Suppressor macrophage treated with lipopolysaccharide for 4 hours (primary cell): ENCODE results near the gene PPFIBP1.
"Not testable (repeated sequence)": the region's sequence is repeated elsewhere in the genome, so short reads cannot be mapped to it uniquely, and the experiment has no call there.

Experiments
- DNase-seq: peaks from one replicate; pipeline ENCODE4 v3.0.0-alpha.2; 2020

PPFIBP1 gene

DNA sequence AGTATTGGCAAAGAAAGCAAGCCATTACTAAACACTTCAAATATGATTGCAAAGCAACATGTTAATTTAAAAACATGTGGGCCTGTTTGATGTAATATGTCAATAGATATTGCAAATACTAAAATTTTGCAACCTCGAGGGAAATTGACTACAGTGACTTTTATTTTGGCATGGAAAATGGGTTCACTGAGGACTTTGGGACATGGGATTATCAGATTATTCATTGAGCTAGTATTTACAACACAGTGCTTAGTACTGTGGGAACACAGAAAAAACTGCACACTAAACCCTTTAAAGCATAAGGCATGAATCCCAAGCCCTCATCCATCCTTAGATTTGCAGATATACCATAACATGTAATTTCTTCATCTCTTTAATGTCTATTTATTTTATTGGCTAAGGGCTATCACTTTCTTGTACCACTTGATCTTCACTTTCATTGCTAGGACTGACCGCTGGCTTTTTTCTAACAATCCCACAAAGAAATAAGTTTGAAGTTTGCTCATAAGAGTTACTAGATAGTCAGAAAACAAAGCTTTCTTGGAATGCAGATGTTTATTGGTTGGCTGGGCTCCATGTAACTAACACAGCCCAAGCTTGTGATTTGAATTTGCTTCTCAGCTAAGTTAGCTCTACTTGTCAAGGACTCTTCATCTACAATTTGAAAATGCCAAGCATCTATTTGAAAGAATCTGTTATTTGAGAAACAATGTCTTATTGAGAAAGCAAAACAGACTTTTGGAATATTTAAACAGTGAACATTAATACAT is 48.7 kb downstream of the PPFIBP1 start:
- no peak for DNase-seq

GRCh38 chr12:27573972-27574371 is 50.0 kb downstream of the PPFIBP1 start:
- DNase-seq = peak; percentile 28

GRCh38 chr12:27575090-27575761 is 51.2 kb downstream of the PPFIBP1 start:
- DNase-seq = no peak

DNA sequence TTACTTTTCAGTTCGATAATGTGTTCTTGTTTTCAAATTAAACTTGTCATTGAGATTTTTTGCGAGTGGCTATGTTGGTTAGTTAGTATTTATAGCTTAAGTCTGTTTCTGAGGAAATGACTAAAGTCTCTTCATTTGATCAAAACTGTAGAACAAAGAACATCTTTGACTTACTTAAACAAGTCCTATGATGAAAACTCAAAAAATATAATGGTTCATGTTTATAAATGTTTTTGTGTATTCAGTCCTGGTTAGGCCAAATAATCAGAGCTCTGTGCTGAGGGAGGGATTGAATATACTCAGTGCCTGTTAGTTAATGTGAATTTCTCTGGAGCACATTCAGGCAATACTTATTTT is 51.7 kb downstream of the PPFIBP1 start:
- no peak for DNase-seq

GRCh38 chr12:27576667-27577347 is 52.8 kb downstream of the PPFIBP1 start:
- DNase-seq = no peak

DNA sequence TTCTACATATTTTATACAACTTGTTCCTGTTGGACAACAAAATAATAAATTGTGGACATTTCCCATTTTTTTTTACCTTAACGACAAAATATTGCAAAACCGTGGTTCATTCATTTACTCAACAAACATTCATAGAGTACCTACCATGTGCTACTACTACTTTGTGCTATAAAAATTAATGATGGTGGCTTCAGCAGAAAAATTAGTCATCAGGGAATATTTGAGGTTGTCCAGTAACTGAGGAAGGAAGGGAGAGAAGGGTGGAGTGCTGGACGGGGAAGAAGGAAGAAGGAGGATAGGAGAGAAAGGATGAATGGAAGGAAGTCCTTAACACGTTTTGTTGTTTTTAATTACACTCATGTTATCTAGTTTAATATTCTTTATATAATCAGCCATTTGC is 53.7 kb downstream of the PPFIBP1 start:
- DNase-seq = no peak

DNA sequence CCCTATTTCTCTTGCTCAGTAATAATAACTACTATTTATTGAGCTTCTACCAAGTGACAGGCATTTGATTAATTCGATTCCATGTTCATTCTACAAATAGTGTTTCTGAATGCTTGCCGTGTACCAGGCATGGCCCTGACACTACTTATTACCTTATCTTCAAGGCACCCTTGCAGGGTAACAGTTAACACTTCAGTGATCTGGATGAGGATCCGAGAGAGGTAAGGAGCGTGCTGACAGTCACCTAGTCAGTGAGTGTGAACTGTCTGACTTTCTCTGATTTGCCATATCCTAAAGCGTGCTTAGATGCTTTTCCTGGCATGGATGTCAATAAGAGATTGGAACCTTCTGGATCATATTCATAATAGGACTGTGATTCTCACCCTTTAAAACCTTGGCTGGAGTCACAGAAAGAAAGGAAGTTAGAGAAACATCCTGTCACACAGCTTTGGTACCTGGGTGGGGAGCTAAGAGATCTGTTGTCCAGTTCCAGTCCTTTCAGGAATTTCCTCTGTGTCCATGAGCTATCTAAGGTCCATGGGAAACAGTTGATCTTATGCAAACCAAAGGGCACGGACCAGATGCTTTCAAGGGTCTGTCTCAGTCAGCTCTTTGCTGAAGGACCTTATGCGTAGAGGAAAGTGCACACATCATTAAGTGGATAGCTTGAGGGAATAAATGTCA is 54.8 kb downstream of the PPFIBP1 start:
- DNase-seq = no peak

- DNase-seq = no peak
Observed at GRCh38 chr12:27580561-27581330, 56.7 kb downstream of the PPFIBP1 start.

DNA sequence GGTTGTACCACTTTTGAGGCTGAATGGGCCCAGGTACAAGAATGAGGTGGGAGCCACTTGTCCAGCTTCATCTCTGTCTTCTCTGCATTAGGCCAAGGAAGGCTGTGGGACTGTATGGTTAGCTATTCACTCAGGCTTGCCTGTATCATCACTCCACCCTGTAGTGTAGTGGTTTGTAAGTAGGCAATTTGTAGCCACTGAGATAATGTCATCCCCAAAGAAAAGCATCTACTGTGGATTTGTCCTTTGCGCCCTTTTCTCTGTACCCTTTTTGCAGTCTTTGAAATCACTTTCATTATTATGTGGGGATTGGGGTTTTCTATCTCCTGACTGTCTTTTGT is 57.3 kb downstream of the PPFIBP1 start:
- not testable (repeated sequence) for DNase-seq

DNA sequence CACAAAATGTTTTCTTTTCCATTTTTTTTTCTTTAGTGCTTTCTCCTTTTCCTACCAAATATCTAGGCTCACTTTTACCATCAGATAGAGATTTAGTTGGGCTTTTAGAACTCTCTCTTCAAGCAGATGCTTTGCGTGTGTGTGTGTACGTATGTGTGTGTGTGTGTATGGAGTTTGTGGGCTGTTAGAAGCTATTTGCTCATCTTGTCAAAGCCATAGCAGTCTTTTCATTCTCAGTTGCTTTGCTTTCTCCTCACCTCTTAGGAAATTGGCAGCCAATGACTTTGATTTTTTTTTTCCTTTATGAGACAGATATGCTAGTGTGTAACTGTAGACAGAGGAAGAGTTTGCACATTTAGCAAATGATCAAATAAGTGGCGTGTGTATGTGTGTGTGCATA is 57.8 kb downstream of the PPFIBP1 start:
- DNase-seq = not testable (repeated sequence)

DNA sequence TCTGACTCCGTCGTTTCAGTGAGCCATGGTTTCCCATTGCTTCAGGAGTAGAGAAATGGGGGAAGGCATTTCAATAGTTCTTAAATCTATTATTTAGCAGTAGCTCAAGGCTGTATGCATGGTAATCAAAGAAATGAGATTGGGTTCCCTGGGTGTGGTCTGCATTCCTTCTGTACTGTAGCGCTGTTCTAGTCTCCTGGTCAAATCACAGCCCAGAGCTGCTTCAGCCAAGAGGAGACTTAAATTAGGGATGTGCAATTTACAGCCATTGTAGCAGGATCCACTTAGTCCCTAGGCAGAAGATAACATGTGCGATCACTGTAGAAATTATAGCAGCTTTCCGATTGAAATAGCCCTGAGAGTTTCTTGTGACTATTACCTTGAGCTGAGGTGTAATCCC is 58.4 kb downstream of the PPFIBP1 start:
- not testable (repeated sequence) for DNase-seq

DNA sequence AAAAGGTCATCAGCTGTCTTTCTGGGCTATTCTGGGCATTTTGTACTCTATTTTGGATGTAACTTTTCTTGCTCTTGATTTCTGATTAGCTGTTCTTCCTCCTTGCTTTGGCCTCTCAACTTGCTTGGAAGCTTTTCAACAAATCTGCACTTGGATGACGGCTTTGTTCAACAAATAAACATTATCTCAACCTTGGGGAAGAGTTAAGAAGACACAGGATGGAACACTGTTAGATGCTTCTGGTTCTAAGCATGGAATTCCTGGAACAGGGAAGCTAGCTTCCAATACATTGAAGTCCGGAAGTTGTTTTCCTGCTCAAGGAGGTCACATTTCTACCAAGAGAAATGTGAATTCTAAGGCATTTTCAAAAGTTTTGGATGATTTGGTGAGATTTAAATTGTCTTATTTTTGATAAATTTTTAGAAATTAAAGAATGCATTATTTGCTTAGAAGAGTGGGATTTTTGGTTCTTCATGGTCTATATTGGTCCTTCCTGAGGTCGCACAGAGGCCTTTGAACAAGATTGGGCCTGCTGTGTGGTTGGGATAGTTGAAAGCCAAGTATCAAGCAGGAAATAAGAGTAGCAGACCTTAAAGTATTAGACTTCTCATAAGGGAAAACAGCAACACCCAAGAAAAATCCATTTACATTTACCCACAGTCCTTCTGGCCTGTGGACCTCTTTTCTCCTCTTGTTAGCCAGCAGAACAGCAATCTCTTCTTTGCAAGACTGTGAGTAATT is 59.2 kb downstream of the PPFIBP1 start:
- DNase-seq = no peak

- DNase-seq = no peak
Observed at GRCh38 chr12:27583981-27584380, 60.0 kb downstream of the PPFIBP1 start.

DNA sequence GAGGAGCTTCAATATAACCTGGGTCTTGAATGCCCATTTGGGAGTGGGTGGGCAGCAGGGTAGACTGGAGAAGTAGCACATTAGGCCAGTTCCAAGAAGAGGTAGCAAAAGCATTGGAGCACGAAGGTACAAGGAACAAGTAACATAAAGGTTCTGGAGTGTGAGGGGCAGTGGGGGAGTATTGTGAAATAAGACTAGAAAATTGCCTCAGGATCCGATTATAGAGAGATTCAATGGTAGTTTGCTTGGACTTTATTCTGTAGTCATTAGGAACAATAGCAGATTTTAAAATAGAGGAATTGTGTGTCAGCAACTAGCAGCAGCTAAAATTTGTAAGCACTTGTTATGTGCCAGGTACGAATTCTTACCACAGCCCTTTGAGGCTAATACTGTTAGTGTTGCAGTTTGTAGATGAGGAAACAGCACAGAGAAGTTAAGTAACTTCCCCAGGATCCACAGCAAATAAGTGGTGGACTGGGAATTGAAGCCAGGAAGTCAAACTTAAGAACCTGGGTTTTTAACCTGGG is 61.8 kb downstream of the PPFIBP1 start:
- no peak for DNase-seq

DNA sequence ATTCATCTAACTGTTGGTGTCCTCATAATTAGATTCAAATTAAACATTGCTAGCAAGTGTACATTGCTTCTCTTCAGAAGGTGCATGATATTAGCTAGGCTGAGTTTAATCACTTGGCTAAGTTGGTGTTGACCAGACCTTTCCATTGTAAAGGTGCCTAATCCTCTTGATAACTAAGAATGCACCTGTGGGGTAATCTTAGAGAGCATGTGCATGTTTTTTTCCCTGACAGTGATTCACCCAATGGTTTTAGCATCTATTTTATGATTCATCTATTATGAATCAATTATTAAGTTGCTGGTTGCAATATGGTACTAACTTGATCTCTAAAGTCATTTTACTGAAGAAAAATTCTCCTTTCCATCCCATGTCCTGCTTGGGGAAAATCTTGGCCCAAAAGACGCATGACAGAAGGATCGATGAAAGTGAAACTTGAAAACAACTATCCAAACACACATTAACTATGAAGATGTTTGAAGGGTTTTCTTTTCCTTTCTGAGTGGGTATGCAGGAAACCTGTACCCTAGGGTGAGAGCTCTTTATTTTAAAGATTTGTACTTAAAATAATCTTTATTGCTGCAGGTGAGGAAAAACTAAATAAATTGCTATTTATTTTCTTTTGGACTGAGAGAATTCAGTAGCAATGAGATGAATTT is 64.2 kb downstream of the PPFIBP1 start:
- DNase-seq = not testable (repeated sequence)

DNA sequence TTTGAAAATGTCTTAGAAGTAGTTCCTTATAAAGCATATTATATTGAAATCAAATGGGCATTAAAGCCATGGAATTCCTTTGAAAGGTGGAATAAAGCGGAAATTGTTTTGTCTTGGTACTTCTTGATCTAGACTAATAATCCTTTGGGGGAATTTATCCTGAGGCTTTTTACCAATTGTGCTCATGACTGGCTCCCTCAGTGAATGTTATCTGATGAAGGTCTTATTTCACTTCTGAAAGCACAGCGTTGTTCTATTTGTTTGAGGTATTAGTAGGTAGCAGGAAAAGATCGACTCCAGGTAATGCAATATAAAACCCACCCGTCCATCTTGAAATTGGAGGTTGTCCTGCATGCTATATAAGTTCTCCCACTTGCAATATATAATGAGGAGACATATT is 64.8 kb downstream of the PPFIBP1 start:
- DNase-seq = no peak

DNA sequence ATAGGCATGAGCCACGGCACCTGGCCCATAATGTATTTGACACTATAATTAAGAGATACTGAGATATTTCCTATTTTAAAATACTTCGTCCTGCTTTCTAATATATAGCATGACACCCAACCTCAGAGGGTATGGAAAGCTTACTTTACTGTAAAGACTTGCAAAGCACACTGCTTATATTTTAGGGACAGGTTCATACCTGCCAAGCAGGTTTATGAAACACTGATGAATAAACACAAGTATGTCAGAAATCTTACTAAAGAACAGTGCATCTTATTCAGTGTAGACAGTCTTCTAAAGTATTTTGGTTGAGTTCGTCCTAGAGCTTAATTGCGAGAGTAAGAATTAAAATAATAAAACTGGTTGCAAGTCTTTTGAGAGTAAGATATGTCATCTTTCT is 65.4 kb downstream of the PPFIBP1 start:
- no peak for DNase-seq

GRCh38 chr12:27591698-27592097 is 67.7 kb downstream of the PPFIBP1 start:
- DNase-seq = not testable (repeated sequence)

GRCh38 chr12:27592548-27592947 is 68.5 kb downstream of the PPFIBP1 start:
- no peak for DNase-seq

- no peak for DNase-seq
Observed at GRCh38 chr12:27593266-27593665, 69.3 kb downstream of the PPFIBP1 start.

- DNase-seq = no peak
Observed at GRCh38 chr12:27595231-27595642, 71.2 kb downstream of the PPFIBP1 start.
